ENCODE results near the gene C2CD2. TPM values are rescaled to one million over a fixed set of nuclear protein-coding genes. Genes with fewer than 3 reads are reported as not detected.

Gene C2CD2
- total and polyA plus RNA-seq, 2 donors (not counting 3 experiments of a cell fraction or from before 2014, with no cell fraction given) = 32.6 to 41.2 TPM

GRCh38 chr21:41979335-41979734, 25.5 kb upstream of the C2CD2 start:
- dilution Hi-C loops (cut with MboI; ENCODE audit: extremely low pct_ligation_motif_present, low sequenced_read_pairs) (no loop called here), intact Hi-C loops (cut with micrococcal nuclease) (no loop called here)
- Histone ChIP-seq H3K9me3 (replicated peaks; ENCODE audit: control insufficient read depth, insufficient read depth, low read length) (no peaks in the 10 kb centered on the region), H3K4me2 (ENCODE audit: insufficient read depth, low read length) (no peak overlapping the region), H3K27me3 (ENCODE audit: control insufficient read depth in 2 of 2, insufficient read depth in 2 of 2, low read length in 2 of 2) (peaks cover 0 to 2% of the 10 kb centered on the region in 2 experiments), H3K36me3 (ENCODE audit: control insufficient read depth in 2 of 2, extremely low read depth in 1 of 2, insufficient read depth in 2 of 2, low read length in 2 of 2) (no peaks in the 10 kb centered on the region), H2AFZ (ENCODE audit: low read depth, low read length) (no peak overlapping the region), H3K27ac (ENCODE audit: insufficient read depth, low read depth, low read length) (no peak overlapping the region), H3K79me2 (ENCODE audit: control insufficient read depth, insufficient read depth, low read length) (no peaks in the 10 kb centered on the region), H3K9ac (replicated peaks; ENCODE audit: extremely low read depth, insufficient read depth, low read length) (no peak overlapping the region), H4K20me1 (replicated peaks; ENCODE audit: control insufficient read depth, extremely low read depth, insufficient read depth, low read length) (no peaks in the 10 kb centered on the region), H3K9me1 (replicated peaks; ENCODE audit: control insufficient read depth, extremely low read depth, insufficient read depth, low read length) (no peaks in the 10 kb centered on the region), H3K4me3 (replicated peaks in 1 of 3; ENCODE audit: insufficient read depth in 1 of 3, low read depth in 1 of 3, low read length in 3 of 3) (no peak overlapping the region), H3K4me1 (ENCODE audit: control insufficient read depth, extremely low read depth, insufficient read depth, low read length) (peaks cover 2% of the 10 kb centered on the region)
- BruUV-seq (replicated peaks) = no TSS peak
- ChIA-PET CTCF (interaction anchor here (1.5 kb wide), 1 partner anchor 28 kb away, joined by 3 read pairs; no protein-coding TSS in a partner anchor), POLR2A (no interaction called here)
- DNase-seq (ENCODE audit: low read depth, low spot score) = no peak
- TF ChIP-seq CTCF (IDR thresholded peaks at IDR 0.05; ENCODE audit: extremely low read depth in 1 of 2, insufficient read depth in 1 of 2, low read depth in 1 of 2, low read length in 2 of 2) (no peak), FOS (IDR thresholded peaks at IDR 0.05; ENCODE audit: borderline replicate concordance, insufficient read depth, low read length) (no peak), MYC (IDR thresholded peaks at IDR 0.05; ENCODE audit: low read depth, low read length) (no peak), POLR2A (IDR thresholded peaks at IDR 0.05; ENCODE audit: low read depth, low read length) (no peak), JUN (IDR thresholded peaks at IDR 0.05; ENCODE audit: borderline replicate concordance, insufficient read depth, insufficient read length, low read depth) (no peak), POLR2AphosphoS5 (IDR thresholded peaks at IDR 0.05; ENCODE audit: insufficient read depth, low read depth, low read length) (no peak), MAX (IDR thresholded peaks at IDR 0.05; ENCODE audit: insufficient read depth, insufficient read length) (no peak), EZH2 (IDR thresholded peaks at IDR 0.05; ENCODE audit: borderline replicate concordance, low read depth, low read length, severe bottlenecking) (no peak), GATA2 (IDR thresholded peaks at IDR 0.05; ENCODE audit: insufficient read depth, insufficient read length, low read depth, low read length) (no peak)
- FAIRE-seq = no peak

All from endothelial cell of umbilical vein (primary cell).